Heart left ventricle (tissue), 13 donors: ENCODE measurements around the gene HERC5.

Experiments
- CTCF ChIP-seq, 12 donors: fragments of 200-600 bp; sonication (generic) in 4 of 12; IDR thresholded peaks; one replicate each; pipeline versions ENCODE4 v1.5.0 to v1.8.0; 2018 to 2022; ENCODE audit warnings: antibody characterized with exemption in 12 of 12, mild to moderate bottlenecking in 5 of 12
- POLR2A ChIP-seq, 2 donors: fragments of 450-650 bp; IDR thresholded peaks; one replicate each; pipeline ENCODE4 v1.6.1; 2017; ENCODE audit warnings: antibody characterized with exemption in 2 of 2, mild to moderate bottlenecking in 2 of 2, moderate library complexity in 2 of 2
- donor health status: ischemic (EF 13 %, LVEDD 7.1; RV severe dilation, severe dysfunction).
- donor health status: DM: no; HTN: yes; CAD: no.
- donor health status: DM: no; HTN: no; CAD: no.
- donor health status: ischemic (EF 25% LVEDD 6.9; RV normal size, moderate dysfunction).
- donor health status: ischemic (EF 25% LVEDD 5.7; RV mildly dilated, moderate dysfunction).
- donor health status: ischemic (EF 35%, LVEDD 5.7; RV mildly dilated, moderate dysfunction).
- donor health status: nonischemic (EF 11% LVEDD 7.7; RV severe dilation, severe dysfunction).
- donor health status: DM: yes; HTN: yes; CAD: no.
- donor health status: PGD.
- donor health status: ischemic (EF 29% LVEDD 5.4; RV normal size, mild dysfunction).
- donor health status: nonischemic (EF 23%, LVEDD 6.1; RV moderate dilation, normal function).

- TF ChIP-seq CTCF (IDR thresholded peaks at IDR 0.05), result no peak
- TF ChIP-seq POLR2A (IDR thresholded peaks at IDR 0.05), result no peak
Measured at GRCh38 chr4:88522702-88523324, 65.9 kb downstream of the HERC5 start.
